ENCODE measurements around the gene SOCS4. TPM values are rescaled to one million over a fixed set of nuclear protein-coding genes. Genes with fewer than 3 reads are reported as not detected.
"Not testable (repeated sequence)": the region's sequence is repeated elsewhere in the genome, so short reads cannot be mapped to it uniquely, and the experiment has no call there.

SOCS4 gene
- total and polyA plus RNA-seq, 10 donors = 6.4 to 26.3 (median 22.0) TPM

- no peak for TF ChIP-seq POLR2A (IDR thresholded peaks at IDR 0.05)
- no peak for TF ChIP-seq POLR2AphosphoS5 (IDR thresholded peaks at IDR 0.05)
- no peak for TF ChIP-seq CTCF (IDR thresholded peaks at IDR 0.05 in 8 of 11, conservative IDR thresholded peaks at IDR 0.05 in 3 of 11)
- no peaks in the 10 kb centered on the region for H3K9me3 ChIP-seq
- H3K4me1 ChIP-seq = no peaks in the 10 kb centered on the region
- H3K27me3 ChIP-seq (replicated peaks in 1 of 7) = no peaks in the 10 kb centered on the region
- H3K27ac ChIP-seq = no peak overlapping the region
- intact Hi-C loops (cut with DNase I; ENCODE audit: low total_unique reads) = no loop called here
- H3K36me3 ChIP-seq = no peaks in the 10 kb centered on the region
- H3K4me3 ChIP-seq = no peak overlapping the region
- 92 to 98% (median 93%) methylated on average over 2 of the region's 2 CpGs for WGBS, 5 donors
- no peak for DNase-seq
These were observed 7.0 kb upstream of the SOCS4 start for GRCh38 chr14:55019968-55020554.

GRCh38 chr14:55024365-55024764 is 2.7 kb upstream of the SOCS4 start:
- H3K27me3 ChIP-seq (replicated peaks in 1 of 7); intact Hi-C loops (cut with DNase I; ENCODE audit: low total_unique reads); H3K36me3 ChIP-seq; H3K4me3 ChIP-seq; H3K27ac ChIP-seq; DNase-seq; H3K9me3 ChIP-seq: not testable (repeated sequence)
- H3K4me1 ChIP-seq = peaks cover 17 to 35% (median 33%) of the 10 kb centered on the region in 6 donors
- 84 to 100% (median 89%) methylated on average over 2 to 4 of the region's 5 CpGs for WGBS, 5 donors

GRCh38 chr14:55025948-55026347 is 1.1 kb upstream of the SOCS4 start:
- H3K4me3 ChIP-seq = peak overlapping the region in 6 of 8 donors; percentile 66 to 95 (median 85)
- no peak overlapping the region for H3K27ac ChIP-seq
- no peak for TF ChIP-seq POLR2AphosphoS5 (IDR thresholded peaks at IDR 0.05)
- no peak for TF ChIP-seq POLR2A (IDR thresholded peaks at IDR 0.05)
- TF ChIP-seq CTCF (IDR thresholded peaks at IDR 0.05 in 8 of 11, conservative IDR thresholded peaks at IDR 0.05 in 3 of 11) = no peak
- no peaks in the 10 kb centered on the region for H3K9me3 ChIP-seq
- no peak for DNase-seq
- H3K4me1 ChIP-seq = peaks cover 17 to 50% (median 46%) of the 10 kb centered on the region in 6 donors
- H3K27me3 ChIP-seq (replicated peaks in 1 of 7) = no peaks in the 10 kb centered on the region
- no peaks in the 10 kb centered on the region for H3K36me3 ChIP-seq
- intact Hi-C loops (cut with DNase I; ENCODE audit: low total_unique reads) = no loop called here
- 38 to 51% (median 49%) methylated on average over 7 of the region's 7 CpGs for whole genome bisulfite sequencing, 5 donors

GRCh38 chr14:55026441-55026792 is 619 bp upstream of the SOCS4 start:
- Histone ChIP-seq H3K9me3 (no peaks in the 10 kb centered on the region), H3K27me3 (replicated peaks in 1 of 7) (no peaks in the 10 kb centered on the region), H3K36me3 (no peaks in the 10 kb centered on the region), H3K27ac (peak overlapping the region; percentile 75 to 94 (median 86)), H3K4me1 (peaks cover 17 to 55% (median 51%) of the 10 kb centered on the region in 6 donors), H3K4me3 (peak overlapping the region; percentile 66 to 95 (median 85))
- 2 to 6% (median 2%) methylated on average over 9 of the region's 9 CpGs for WGBS, 5 donors
- TF ChIP-seq POLR2A (IDR thresholded peaks at IDR 0.05) (no peak), CTCF (IDR thresholded peaks at IDR 0.05 in 8 of 11, conservative IDR thresholded peaks at IDR 0.05 in 3 of 11) (no peak), POLR2AphosphoS5 (IDR thresholded peaks at IDR 0.05) (no peak)
- no peak for DNase-seq
- intact Hi-C loops (cut with DNase I; ENCODE audit: low total_unique reads) = no loop called here
